ENCODE results near the gene SUMO4.

GRCh38 chr6:149446791-149447376 is 46.8 kb downstream of the SUMO4 start:
- TF ChIP-seq CTCF (conservative IDR thresholded peaks at IDR 0.05; ENCODE audit: low read length) (0 out of 2 replicates have a peak, but pooled peaks have one; percentile 26), EZH2phosphoT487 (IDR thresholded peaks at IDR 0.05; ENCODE audit: borderline replicate concordance) (no peak)
